Gastrocnemius medialis (tissue), 4 donors: ENCODE data around the gene LRRC71. TPM values are rescaled to one million over a fixed set of nuclear protein-coding genes. Genes with fewer than 3 reads are reported as not detected.

ENCODE experiments used
- ATAC-seq, 2 donors: fragments of 150-250 bp; one replicate each; pipeline ENCODE4 v1.9.1; 2016
- DNase-seq, 2 donors: peaks; one replicate each; pipeline ENCODE4 v3.0.0-alpha.2; 2019
- H3K27ac ChIP-seq, 4 donors: fragments of 200-600 bp; sonication (generic); 1 replicate in 1 of 4; 2 replicates in 3 of 4; pipeline ENCODE4 v1.5.1; 2016 to 2018; ENCODE audit warnings: mild to moderate bottlenecking in 2 of 4, moderate library complexity in 1 of 4
- H3K27me3 ChIP-seq, 3 donors: fragments of 200-600 bp; sonication (generic) in 2 of 3; 1 replicate in 1 of 3; 2 replicates in 2 of 3; pipeline versions ENCODE4 v1.5.1 to v1.6.0; 2016 to 2019; ENCODE audit warnings: mild to moderate bottlenecking in 1 of 3, moderate library complexity in 1 of 3
- H3K36me3 ChIP-seq, 2 donors: fragments of 200-600 bp; sonication (generic) in 1 of 2; one replicate each; pipeline ENCODE4 v1.5.1; 2017 to 2018
- H3K4me1 ChIP-seq, 2 donors: fragments of 200-600 bp; sonication (generic) in 1 of 2; one replicate each; pipeline ENCODE4 v1.5.1; 2016 to 2017; ENCODE audit warnings: mild to moderate bottlenecking in 2 of 2
- H3K4me3 ChIP-seq, 4 donors: fragments of 200-600 bp; sonication (generic) in 3 of 4; 1 replicate in 1 of 4; 2 replicates in 3 of 4; pipeline ENCODE4 v1.5.1; 2016 to 2019; ENCODE audit warnings: mild to moderate bottlenecking in 2 of 4
- H3K9me3 ChIP-seq, 3 donors: fragments of 200-600 bp; sonication (generic) in 2 of 3; 1 replicate in 1 of 3; 2 replicates in 2 of 3; pipeline ENCODE4 v1.5.1; 2016 to 2019
- POLR2A ChIP-seq, 2 donors: fragments of 450-650 bp; IDR thresholded peaks; one replicate each; pipeline ENCODE4 v1.6.1; 2017; ENCODE audit warnings: antibody characterized with exemption in 2 of 2, mild to moderate bottlenecking in 2 of 2, moderate library complexity in 2 of 2
- in situ Hi-C, 4 donors: fragments of 200-750 bp; cut with MboI; loops; one replicate each; pipeline versions ENCODE4 v1.15.0 to v1.8.0; 2017; ENCODE audit warnings: low sequenced_read_pairs in 4 of 4
- intact Hi-C: fragments of 100-400 bp; cut with DNase I; formaldehyde crosslinking; loops from one replicate; pipeline ENCODE4 v1.15.1; 2023; ENCODE audit warnings: low total_unique reads
- total RNA-seq, 4 donors: library from RNA; depleted of rRNA; stranded (reverse); fragments of >200 nt; gene quantifications; one replicate each; pipeline versions ENCODE4 v1.1.0 to v1.2.3, GENCODE V29; 2016
- TF ChIP-seq, protein P1 (sequence below), 5 experiments: fragments of 450-650 bp in 3 of 5; fragments of 200-600 bp in 2 of 5; sonication (generic) in 2 of 5; IDR thresholded peaks in 4 of 5; conservative IDR thresholded peaks in 1 of 5; 1 replicate in 4 of 5; 2 replicates in 1 of 5; pipeline ENCODE4 v1.5.1; 2016 to 2019; ENCODE audit warnings: antibody characterized with exemption in 5 of 5, mild to moderate bottlenecking in 3 of 5, moderate library complexity in 3 of 5

LRRC71 gene
- total RNA-seq, 4 donors from 2014 or later, result not detected

DNA sequence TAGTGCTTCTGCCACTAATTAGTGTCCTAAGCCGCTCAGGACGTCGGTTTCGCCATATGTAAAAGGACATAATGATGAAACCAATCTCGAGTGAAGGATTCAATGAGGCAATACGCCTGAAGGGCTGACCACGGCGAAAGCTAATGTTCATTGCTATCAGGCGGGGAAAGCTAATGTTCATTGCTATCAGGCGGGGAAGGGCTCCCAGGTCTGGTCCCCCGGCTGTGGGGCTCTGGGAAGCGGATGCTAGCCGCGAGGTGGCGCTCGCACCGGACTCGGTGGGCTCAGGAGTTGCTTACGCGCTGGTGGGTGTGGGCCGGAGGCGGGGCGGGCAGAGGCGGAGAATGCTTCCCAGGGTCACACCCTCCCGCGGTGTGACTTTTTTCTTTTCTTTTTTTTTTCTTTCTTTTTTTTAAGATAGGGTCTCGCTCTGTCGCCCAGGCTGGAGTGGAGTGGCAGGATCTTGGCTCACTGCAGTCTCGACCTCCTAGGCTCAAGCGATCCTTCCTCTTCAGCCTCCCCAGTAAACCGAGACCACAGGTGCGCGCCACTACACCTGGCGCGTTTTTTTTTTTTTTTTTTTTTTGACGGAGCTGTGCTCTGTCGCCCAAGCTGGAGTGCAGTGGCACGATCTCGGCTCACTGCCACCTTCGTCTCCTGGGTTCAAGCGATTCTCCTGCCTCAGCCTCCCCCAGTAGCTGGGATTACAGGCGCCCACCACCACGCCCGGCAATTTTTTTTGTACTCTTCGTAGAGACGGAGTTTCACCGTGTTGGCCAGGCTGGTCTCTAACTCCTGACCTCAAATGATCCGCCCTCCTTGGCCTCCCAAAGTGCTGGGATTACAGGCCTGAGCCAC is 28.0 kb upstream of the LRRC71 start:
- Histone ChIP-seq H3K27me3 (peaks cover 6 to 19% (median 17%) of the 10 kb centered on the region in 3 donors), H3K36me3 (no peaks in the 10 kb centered on the region), H3K9me3 (no peaks in the 10 kb centered on the region), H3K4me1 (peaks cover 11 to 12% of the 10 kb centered on the region in 2 donors), H3K4me3 (peak overlapping the region; percentile 59 to 65 (median 62)), H3K27ac (peak overlapping the region; percentile 86 to 94 (median 90))
- peak; percentile 70 to 78 for ATAC-seq
- DNase-seq, result peak; percentile 70 to 76
- in situ Hi-C loops, result loop anchor here in 1 of 4 donors (25.0 kb wide), 1 partner anchor 205 kb away; the partner anchor contains the start of gene NES
- intact Hi-C loops, result loop anchor here (1.0 to 10.0 kb wide), 3 partner anchors 28 to 228 kb away; partner anchors contain the start of gene LRRC71
- TF ChIP-seq, protein P1, sequence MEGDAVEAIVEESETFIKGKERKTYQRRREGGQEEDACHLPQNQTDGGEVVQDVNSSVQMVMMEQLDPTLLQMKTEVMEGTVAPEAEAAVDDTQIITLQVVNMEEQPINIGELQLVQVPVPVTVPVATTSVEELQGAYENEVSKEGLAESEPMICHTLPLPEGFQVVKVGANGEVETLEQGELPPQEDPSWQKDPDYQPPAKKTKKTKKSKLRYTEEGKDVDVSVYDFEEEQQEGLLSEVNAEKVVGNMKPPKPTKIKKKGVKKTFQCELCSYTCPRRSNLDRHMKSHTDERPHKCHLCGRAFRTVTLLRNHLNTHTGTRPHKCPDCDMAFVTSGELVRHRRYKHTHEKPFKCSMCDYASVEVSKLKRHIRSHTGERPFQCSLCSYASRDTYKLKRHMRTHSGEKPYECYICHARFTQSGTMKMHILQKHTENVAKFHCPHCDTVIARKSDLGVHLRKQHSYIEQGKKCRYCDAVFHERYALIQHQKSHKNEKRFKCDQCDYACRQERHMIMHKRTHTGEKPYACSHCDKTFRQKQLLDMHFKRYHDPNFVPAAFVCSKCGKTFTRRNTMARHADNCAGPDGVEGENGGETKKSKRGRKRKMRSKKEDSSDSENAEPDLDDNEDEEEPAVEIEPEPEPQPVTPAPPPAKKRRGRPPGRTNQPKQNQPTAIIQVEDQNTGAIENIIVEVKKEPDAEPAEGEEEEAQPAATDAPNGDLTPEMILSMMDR (IDR thresholded peaks at IDR 0.05 in 4 of 5, conservative IDR thresholded peaks at IDR 0.05 in 1 of 5), result peak; percentile 58 to 89 (median 71)
- TF ChIP-seq POLR2A (IDR thresholded peaks at IDR 0.05), result no peak

DNA sequence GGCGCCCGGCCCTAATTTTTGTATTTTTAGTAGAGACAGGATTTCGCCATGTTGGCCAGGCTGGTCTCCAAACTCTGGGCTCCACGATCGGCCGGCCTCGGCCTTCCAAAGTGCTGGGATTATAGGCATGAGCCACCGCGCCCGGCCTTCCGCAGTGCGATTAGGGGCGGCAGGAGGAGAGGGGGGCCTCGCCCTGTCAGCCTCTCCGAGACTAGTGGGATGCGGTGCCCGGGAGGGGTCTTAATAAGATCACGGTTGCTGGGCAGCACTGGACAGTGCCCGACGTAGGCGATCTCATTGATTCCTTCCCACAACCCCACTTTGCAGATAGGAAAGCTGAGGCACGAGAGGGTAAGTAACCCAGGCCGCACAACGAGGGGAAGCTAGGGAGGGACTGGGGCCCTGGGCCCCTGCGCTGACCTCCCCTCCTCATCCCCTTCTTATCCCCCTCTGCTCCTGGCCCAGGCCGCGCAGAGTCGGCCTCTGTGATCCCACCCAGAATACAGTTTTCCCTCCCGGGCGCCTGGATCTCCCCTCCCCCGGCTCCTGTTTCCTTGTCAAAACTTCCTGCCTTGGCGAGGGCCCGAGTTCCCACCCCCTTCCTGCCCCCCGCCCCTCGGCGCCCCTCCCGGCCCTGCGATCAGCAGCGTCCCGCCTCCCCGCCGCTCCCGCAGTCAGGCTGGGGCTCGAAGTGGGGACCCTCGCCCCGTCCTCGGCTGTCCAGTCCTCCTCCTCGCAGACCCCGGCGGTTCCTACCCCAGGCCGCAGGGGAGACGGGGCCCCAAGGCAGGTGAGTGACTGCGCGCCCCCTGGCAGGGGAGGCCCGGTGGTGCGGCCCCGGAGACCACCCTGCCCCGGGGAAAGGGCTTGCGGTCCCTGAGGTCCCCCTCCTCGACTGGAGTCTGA is 27.1 kb upstream of the LRRC71 start, which contains the start of gene PEAR1:
Gene PEAR1, plus strand, starts transcription at position 671 of the 906 bp plus-strand sequence. CDS start 10,209 bp downstream, outside the sequence.
- in situ Hi-C loops (loop anchor here in 1 of 4 donors (25.0 kb wide), 1 partner anchor 206 kb away; the partner anchor contains the start of gene NES), intact Hi-C loops (loop anchor here (5.0 to 10.0 kb wide), 2 partner anchors 56 to 228 kb away; no protein-coding TSS in a partner anchor)
- H3K4me1 ChIP-seq, result peaks cover 11 to 12% of the 10 kb centered on the region in 2 donors
- ATAC-seq (no peak), DNase-seq (peak; percentile 22 to 28)
- peak within 1 kb of the TSS; percentile 86 to 94 (median 90) for H3K27ac ChIP-seq
- no peaks in the 10 kb centered on the region for H3K36me3 ChIP-seq
- TF ChIP-seq, protein P1 (IDR thresholded peaks at IDR 0.05 in 4 of 5, conservative IDR thresholded peaks at IDR 0.05 in 1 of 5), result no peak
- TF ChIP-seq POLR2A (IDR thresholded peaks at IDR 0.05), result peak; percentile 13 to 56
- H3K9me3 ChIP-seq, result no peaks in the 10 kb centered on the region
- peaks cover 6 to 19% (median 17%) of the 10 kb centered on the region in 3 donors for H3K27me3 ChIP-seq
- H3K4me3 ChIP-seq, result peak within 1 kb of the TSS; percentile 59 to 65 (median 62)

DNA sequence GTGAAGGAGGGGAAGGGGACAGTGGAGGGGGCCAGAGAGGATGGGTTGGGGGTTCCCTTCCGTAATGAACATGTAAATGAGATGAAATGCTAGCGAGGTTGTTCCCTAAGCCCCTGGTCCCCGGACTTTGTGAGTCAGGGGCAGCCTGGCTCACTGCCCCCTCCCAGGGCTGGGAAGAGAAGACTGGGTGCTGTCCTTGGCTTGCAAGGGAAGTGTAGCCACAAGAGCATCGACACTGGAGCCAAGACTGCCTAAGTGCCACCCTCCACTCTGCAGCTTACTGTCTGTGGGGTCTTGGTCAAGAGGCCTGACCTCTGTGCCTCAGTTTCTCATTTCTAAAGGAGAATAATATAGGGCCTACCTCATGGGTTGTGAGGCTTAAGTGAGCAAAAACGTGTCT is 26.4 kb upstream of the LRRC71 start:
- Histone ChIP-seq H3K4me3 (peak overlapping the region; percentile 59 to 65 (median 62)), H3K9me3 (no peaks in the 10 kb centered on the region), H3K4me1 (peaks cover 11 to 12% of the 10 kb centered on the region in 2 donors), H3K27me3 (peaks cover 6 to 19% (median 17%) of the 10 kb centered on the region in 3 donors), H3K27ac (peak overlapping the region; percentile 86 to 94 (median 90)), H3K36me3 (no peaks in the 10 kb centered on the region)
- no peak for DNase-seq
- in situ Hi-C loops, result loop anchor here in 1 of 4 donors (25.0 kb wide), 1 partner anchor 207 kb away; the partner anchor contains the start of gene NES
- ATAC-seq, result no peak
- intact Hi-C loops, result loop anchor here (5.0 to 10.0 kb wide), 2 partner anchors 57 to 229 kb away; no protein-coding TSS in a partner anchor
- TF ChIP-seq, protein P1 (IDR thresholded peaks at IDR 0.05 in 4 of 5, conservative IDR thresholded peaks at IDR 0.05 in 1 of 5), result no peak
- no peak for TF ChIP-seq POLR2A (IDR thresholded peaks at IDR 0.05)
